CD4-positive, alpha-beta memory T cell (primary cell): Measurements from ENCODE around the gene MRPL49. TPM values are rescaled to one million over a fixed set of nuclear protein-coding genes. Genes with fewer than 3 reads are reported as not detected.

Source experiments
- CTCF ChIA-PET: fragments of 350-600 bp; sonication (Branson Sonifier 250); formaldehyde crosslinking; loops from one replicate; lab custom pipeline; 2021; ENCODE audit warnings: inconsistent platforms; ENCODE audit not compliant: partially characterized antibody; lab: Charles Lee
- POLR2A ChIA-PET: fragments of 350-600 bp; sonication (Branson Sonifier 250); formaldehyde crosslinking; loops from one replicate; lab custom pipeline; 2021; ENCODE audit not compliant: partially characterized antibody; lab: Charles Lee
- DNase-seq, 5 donors: peaks; one replicate each; pipeline versions ENCODE4 v3.0.0 to v3.0.0-alpha.2; 2020 to 2022; ENCODE audit warnings: mixed read lengths in 1 of 5
- H3K27ac ChIP-seq: one replicate; pipeline ENCODE4 v1.7.0; 2013; ENCODE audit warnings: low read depth, low read length
- H3K27me3 ChIP-seq: 2 replicates; pipeline ENCODE4 v1.7.0; 2013; ENCODE audit warnings: mild to moderate bottlenecking, low read length, moderate library complexity; ENCODE audit not compliant: insufficient read depth
- H3K36me3 ChIP-seq: 2 replicates; pipeline ENCODE4 v1.7.0; 2013; ENCODE audit warnings: mild to moderate bottlenecking, low read length, moderate library complexity; ENCODE audit not compliant: insufficient read depth
- H3K4me1 ChIP-seq: 2 replicates; pipeline ENCODE4 v1.7.0; 2013; ENCODE audit warnings: mild to moderate bottlenecking, low read length, moderate library complexity; ENCODE audit not compliant: insufficient read depth
- H3K4me3 ChIP-seq, 2 donors: one replicate each; pipeline ENCODE4 v1.7.0; 2013; ENCODE audit warnings: low read length in 2 of 2, mild to moderate bottlenecking in 1 of 2
- H3K9me3 ChIP-seq, 2 donors: one replicate each; pipeline ENCODE4 v1.7.0; 2013; ENCODE audit warnings: low read length in 2 of 2, control low read depth in 1 of 2; ENCODE audit not compliant: control insufficient read depth in 1 of 2
- H3K27ac Mint-ChIP-seq, 7 donors: one replicate each; pipeline ENCODE4 v1.8.0; 2020 to 2021; ENCODE audit warnings: mixed read lengths in 7 of 7, mild to moderate bottlenecking in 6 of 7, inconsistent platforms in 3 of 7, moderate library complexity in 3 of 7
- H3K27me3 Mint-ChIP-seq, 2 donors: one replicate each; pipeline ENCODE4 v1.8.0; 2020 to 2021; ENCODE audit warnings: mixed read lengths in 2 of 2
- H3K36me3 Mint-ChIP-seq, 2 donors: one replicate each; pipeline ENCODE4 v1.8.0; 2020 to 2021; ENCODE audit warnings: mixed read lengths in 2 of 2, inconsistent platforms in 1 of 2, mild to moderate bottlenecking in 1 of 2
- H3K4me1 Mint-ChIP-seq, 4 donors: one replicate each; pipeline ENCODE4 v1.8.0; 2020 to 2021; ENCODE audit warnings: mixed read lengths in 4 of 4, mild to moderate bottlenecking in 1 of 4
- H3K4me3 Mint-ChIP-seq, 8 donors: one replicate each; pipeline ENCODE4 v1.8.0; 2020 to 2021; ENCODE audit warnings: mixed read lengths in 8 of 8, mild to moderate bottlenecking in 7 of 8, moderate library complexity in 6 of 8, inconsistent platforms in 3 of 8
- H3K9me3 Mint-ChIP-seq, 8 donors: one replicate each; pipeline ENCODE4 v1.8.0; 2020 to 2021; ENCODE audit warnings: mixed read lengths in 8 of 8, mild to moderate bottlenecking in 5 of 8, inconsistent platforms in 3 of 8, moderate library complexity in 1 of 8
- intact Hi-C: fragments of 100-400 bp; cut with micrococcal nuclease; formaldehyde crosslinking; loops from one replicate; pipeline ENCODE4 v1.15.1; 2023
- polyA plus RNA-seq, 2 donors: library from polyadenylated mRNA; unstranded; fragments of 300-500 nt; fragmentation: Illumina TruSeq; gene quantifications; one replicate each; pipeline ENCODE4 v1.2.3, GENCODE V29; 2021
- total RNA-seq, 2 experiments: library from RNA; stranded (reverse); gene quantifications; one replicate each; pipeline ENCODE4 v1.2.3, GENCODE V29; 2021

Gene MRPL49
- total and polyA plus RNA-seq, 4 experiments from 2014 or later = 59.6 to 118 (median 70.9) TPM

DNA sequence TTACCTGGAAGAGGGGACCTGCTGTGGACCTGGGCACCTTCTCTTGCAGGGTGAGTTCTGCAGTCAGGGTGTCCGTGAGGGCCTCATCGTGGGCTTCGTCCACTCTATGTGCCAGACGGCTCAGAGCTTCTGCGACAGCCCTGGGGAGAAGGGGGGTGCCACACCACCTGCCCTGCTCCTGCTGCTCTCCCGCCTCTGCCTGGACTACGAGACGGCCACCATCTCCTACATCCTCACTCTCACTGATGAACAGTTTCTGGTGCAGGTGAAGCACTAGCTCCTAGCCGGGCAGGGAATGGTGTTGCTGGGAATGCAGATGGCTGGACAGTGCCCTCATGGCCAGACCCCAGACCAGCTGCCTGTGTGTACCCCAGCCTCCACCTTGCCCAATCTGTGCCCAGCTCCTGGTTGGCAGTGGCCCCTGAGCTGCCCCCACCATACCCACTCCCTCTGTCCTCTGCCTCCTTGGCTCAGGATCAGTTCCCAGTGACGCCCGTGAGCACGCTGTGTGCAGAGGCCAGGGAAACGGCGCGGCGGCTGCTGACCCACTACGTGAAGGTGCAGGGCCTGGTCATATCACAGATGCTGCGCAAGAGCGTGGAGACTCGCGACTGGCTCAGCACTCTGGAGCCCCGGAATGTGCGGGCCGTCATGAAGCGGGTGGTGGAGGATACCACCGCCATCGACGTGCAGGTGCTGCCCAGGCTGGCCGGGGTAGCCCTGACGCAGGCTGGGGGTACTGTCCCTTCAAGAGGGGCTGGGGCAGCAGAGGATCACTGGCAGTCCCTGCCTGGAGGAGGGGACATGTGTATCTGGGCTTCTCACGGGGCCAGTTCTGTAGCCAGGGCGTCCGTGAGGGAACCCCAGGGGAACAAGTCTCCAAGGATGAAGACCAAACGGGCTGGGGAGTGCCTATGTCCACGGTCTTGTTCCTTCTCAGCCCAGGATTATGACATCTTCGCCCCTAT, 12.6 kb upstream of the MRPL49 start:
- CTCF ChIA-PET = interaction anchor here (0.7 to 6.8 kb wide), 19 partner anchors 8 to 1187 kb away, joined by 3 to 70 read pairs (median 5); partner anchors contain the start of genes ARL2, CAPN1, FAU and MRPL49
- H3K4me1 ChIP-seq = peaks cover 30% of the 10 kb centered on the region
- H3K27me3 Mint-ChIP-seq = no peaks in the 10 kb centered on the region
- no peaks in the 10 kb centered on the region for H3K27me3 ChIP-seq
- DNase-seq = no peak
- POLR2A ChIA-PET = interaction anchor here (0.7 to 15.5 kb wide), 13 partner anchors 7 to 365 kb away, joined by 3 to 320 read pairs (median 8); partner anchors contain the start of genes ARL2, CAPN1, FAU and MRPL49
- no peak overlapping the region for H3K4me3 ChIP-seq
- peak overlapping the region in 1 of 8 donors; percentile 78 for H3K4me3 Mint-ChIP-seq
- peaks cover 19 to 44% (median 30%) of the 10 kb centered on the region in 4 donors for H3K4me1 Mint-ChIP-seq
- intact Hi-C loops = loop anchor here (1.0 to 10.0 kb wide), 7 partner anchors 13 to 405 kb away; partner anchors contain the start of genes CAPN1, CDC42EP2, DPF2 and RASGRP2
- peak overlapping the region; percentile 50 for H3K27ac ChIP-seq
- peaks cover 0 to 1% (median 0%) of the 10 kb centered on the region in 8 donors for H3K9me3 Mint-ChIP-seq
- H3K36me3 Mint-ChIP-seq = peaks cover 19 to 32% of the 10 kb centered on the region in 2 donors
- H3K9me3 ChIP-seq = no peaks in the 10 kb centered on the region
- peaks cover 16% of the 10 kb centered on the region for H3K36me3 ChIP-seq
- peak overlapping the region in 6 of 7 donors; percentile 72 to 95 (median 92) for H3K27ac Mint-ChIP-seq

GRCh38 chr11:65110354-65110861, 11.7 kb upstream of the MRPL49 start:
- Histone ChIP-seq H3K36me3 (peaks cover 16% of the 10 kb centered on the region), H3K9me3 (no peaks in the 10 kb centered on the region), H3K4me3 (no peak overlapping the region), H3K27me3 (no peaks in the 10 kb centered on the region), H3K27ac (peak overlapping the region; percentile 50), H3K4me1 (peaks cover 31% of the 10 kb centered on the region)
- ChIA-PET CTCF (interaction anchor here (0.9 to 6.8 kb wide), 23 partner anchors 8 to 1186 kb away, joined by 3 to 70 read pairs (median 5); partner anchors contain the start of genes ARL2, CAPN1, FAU and MRPL49), POLR2A (interaction anchor here (1.1 to 15.5 kb wide), 16 partner anchors 11 to 366 kb away, joined by 3 to 320 read pairs (median 4); partner anchors contain the start of genes ARL2, CAPN1, CDC42EP2 and FAU)
- H3K36me3 Mint-ChIP-seq = peaks cover 14 to 27% of the 10 kb centered on the region in 2 donors
- H3K27ac Mint-ChIP-seq = peak overlapping the region; percentile 77 to 95 (median 91)
- peaks cover 18 to 45% (median 33%) of the 10 kb centered on the region in 4 donors for H3K4me1 Mint-ChIP-seq
- DNase-seq = peak; percentile 88 to 94 (median 92)
- H3K4me3 Mint-ChIP-seq = peak overlapping the region; percentile 35 to 78 (median 53)
- intact Hi-C loops = loop anchor here (1.0 to 10.0 kb wide), 7 partner anchors 14 to 404 kb away; partner anchors contain the start of genes CAPN1, CDC42EP2, DPF2 and RASGRP2
- H3K27me3 Mint-ChIP-seq = no peaks in the 10 kb centered on the region
- peaks cover 0 to 1% (median 0%) of the 10 kb centered on the region in 8 donors for H3K9me3 Mint-ChIP-seq

GRCh38 chr11:65111159-65111743, 10.9 kb upstream of the MRPL49 start:
- peaks cover 0 to 1% (median 0%) of the 10 kb centered on the region in 8 donors for H3K9me3 Mint-ChIP-seq
- peak overlapping the region; percentile 88 to 96 (median 88) for H3K4me3 Mint-ChIP-seq
- peak in 1 of 5 donors; percentile 17 for DNase-seq
- intact Hi-C loops = loop anchor here (2.0 to 10.0 kb wide), 5 partner anchors 70 to 404 kb away; partner anchors contain the start of genes CDC42EP2, DPF2, RASGRP2 and SAC3D1
- Histone ChIP-seq H3K4me3 (peak overlapping the region in 1 of 2 donors; percentile 66), H3K36me3 (peaks cover 16% of the 10 kb centered on the region), H3K27me3 (no peaks in the 10 kb centered on the region), H3K9me3 (no peaks in the 10 kb centered on the region), H3K4me1 (peaks cover 39% of the 10 kb centered on the region), H3K27ac (peak overlapping the region; percentile 50)
- H3K4me1 Mint-ChIP-seq = peaks cover 16 to 46% (median 35%) of the 10 kb centered on the region in 4 donors
- H3K36me3 Mint-ChIP-seq = peaks cover 9 to 20% of the 10 kb centered on the region in 2 donors
- POLR2A ChIA-PET = interaction anchor here (0.6 to 15.5 kb wide), 30 partner anchors 10 to 452 kb away, joined by 3 to 320 read pairs (median 4); partner anchors contain the start of genes ARL2, ATG2A, CAPN1 and CDC42BPG
- no peaks in the 10 kb centered on the region for H3K27me3 Mint-ChIP-seq
- H3K27ac Mint-ChIP-seq = peak overlapping the region; percentile 77 to 96 (median 91)
- CTCF ChIA-PET = interaction anchor here (0.6 to 6.8 kb wide), 25 partner anchors 8 to 263 kb away, joined by 3 to 70 read pairs (median 5); partner anchors contain the start of genes ARL2, CAPN1, FAU and MRPL49

GRCh38 chr11:65111744-65112545, 10.2 kb upstream of the MRPL49 start, which contains the start of gene TM7SF2:
TSS of gene TM7SF2 (plus strand) at chr11:65111872. CDS start at chr11:65112016, 144 bp downstream.
- peak; percentile 91 to 96 (median 93) for DNase-seq
- intact Hi-C loops = loop anchor here (2.0 to 10.0 kb wide), 6 partner anchors 71 to 403 kb away; partner anchors contain the start of genes CDC42EP2, DPF2, PPP2R5B and RASGRP2
- peaks cover 3 to 15% of the 10 kb centered on the region in 2 donors for H3K36me3 Mint-ChIP-seq
- H3K27ac ChIP-seq = peak within 1 kb of the TSS; percentile 59
- no peaks in the 10 kb centered on the region for H3K27me3 Mint-ChIP-seq
- H3K4me1 ChIP-seq = peaks cover 46% of the 10 kb centered on the region
- POLR2A ChIA-PET = interaction anchor here (0.6 to 15.5 kb wide), 30 partner anchors 9 to 452 kb away, joined by 3 to 320 read pairs (median 4); partner anchors contain the start of genes ATG2A, CAPN1, CDC42BPG and CDC42EP2
- CTCF ChIA-PET = interaction anchor here (0.6 to 6.8 kb wide), 16 partner anchors 8 to 204 kb away, joined by 3 to 70 read pairs (median 5); partner anchors contain the start of genes ARL2, CAPN1, FAU and MRPL49
- no peaks in the 10 kb centered on the region for H3K9me3 ChIP-seq
- peaks cover 0 to 1% (median 0%) of the 10 kb centered on the region in 8 donors for H3K9me3 Mint-ChIP-seq
- peak within 1 kb of the TSS; percentile 36 to 66 for H3K4me3 ChIP-seq
- peaks cover 14 to 52% (median 39%) of the 10 kb centered on the region in 4 donors for H3K4me1 Mint-ChIP-seq
- peak within 1 kb of the TSS; percentile 88 to 96 (median 88) for H3K4me3 Mint-ChIP-seq
- peaks cover 16% of the 10 kb centered on the region for H3K36me3 ChIP-seq
- no peaks in the 10 kb centered on the region for H3K27me3 ChIP-seq
- peak within 1 kb of the TSS; percentile 90 to 96 (median 91) for H3K27ac Mint-ChIP-seq

DNA sequence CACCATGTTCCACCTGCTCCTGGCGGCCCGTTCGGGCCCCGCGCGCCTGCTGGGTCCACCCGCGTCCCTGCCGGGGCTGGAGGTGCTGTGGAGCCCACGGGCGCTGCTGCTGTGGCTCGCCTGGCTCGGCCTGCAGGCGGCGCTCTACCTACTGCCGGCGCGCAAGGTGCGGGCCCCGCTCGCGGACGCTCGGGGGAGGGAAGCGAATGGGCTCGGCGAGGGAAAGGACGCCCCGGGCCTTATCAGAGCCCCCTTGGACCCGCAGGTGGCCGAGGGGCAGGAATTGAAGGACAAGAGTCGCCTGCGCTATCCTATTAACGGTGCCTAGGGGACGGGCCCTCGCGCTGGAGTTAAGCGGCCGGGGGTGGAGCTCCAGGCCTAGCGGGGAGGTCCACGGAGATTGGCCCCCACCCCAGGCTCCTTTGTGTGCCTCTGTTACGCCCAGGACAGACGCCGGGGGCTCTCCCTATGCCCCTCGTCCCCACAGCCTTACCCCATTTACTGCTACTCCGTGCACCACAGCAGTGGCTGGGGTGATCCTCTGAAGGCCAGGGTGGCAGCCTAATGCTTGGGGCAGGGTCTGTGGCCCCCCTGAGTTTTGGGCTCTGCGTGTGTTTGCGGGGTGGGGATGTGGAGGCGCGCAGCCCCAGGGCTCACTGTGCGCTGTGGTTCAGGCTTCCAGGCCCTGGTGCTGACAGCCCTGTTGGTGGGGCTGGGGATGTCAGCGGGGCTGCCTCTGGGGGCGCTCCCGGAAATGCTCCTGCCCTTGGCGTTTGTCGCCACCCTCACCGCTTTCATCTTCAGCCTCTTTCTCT, 9.4 kb upstream of the MRPL49 start:
- H3K36me3 Mint-ChIP-seq = peaks cover 4 to 18% of the 10 kb centered on the region in 2 donors
- intact Hi-C loops = loop anchor here (2.0 to 10.0 kb wide), 4 partner anchors 188 to 402 kb away; partner anchors contain the start of genes DPF2, PPP2R5B and RASGRP2
- no peaks in the 10 kb centered on the region for H3K9me3 ChIP-seq
- H3K4me1 ChIP-seq = peaks cover 46% of the 10 kb centered on the region
- H3K4me3 Mint-ChIP-seq = peak overlapping the region; percentile 64 to 88 (median 87)
- no peaks in the 10 kb centered on the region for H3K27me3 Mint-ChIP-seq
- POLR2A ChIA-PET = interaction anchor here (0.7 to 15.5 kb wide), 22 partner anchors 8 to 392 kb away, joined by 3 to 320 read pairs (median 4); partner anchors contain the start of genes ATG2A, CAPN1, CDC42BPG and FAU
- H3K27ac Mint-ChIP-seq = peak overlapping the region; percentile 60 to 95 (median 76)
- peaks cover 0 to 1% (median 0%) of the 10 kb centered on the region in 8 donors for H3K9me3 Mint-ChIP-seq
- H3K4me1 Mint-ChIP-seq = peaks cover 14 to 58% (median 40%) of the 10 kb centered on the region in 4 donors
- H3K27ac ChIP-seq = peak overlapping the region; percentile 59
- DNase-seq = peak; percentile 74 to 81 (median 78)
- peaks cover 16% of the 10 kb centered on the region for H3K36me3 ChIP-seq
- H3K27me3 ChIP-seq = no peaks in the 10 kb centered on the region
- peak overlapping the region; percentile 36 to 66 for H3K4me3 ChIP-seq
- CTCF ChIA-PET = interaction anchor here (0.8 to 6.8 kb wide), 13 partner anchors 8 to 203 kb away, joined by 3 to 70 read pairs (median 5); partner anchors contain the start of genes ARL2, CAPN1, CDC42EP2 and FAU
